NCI-H82 (cell line): ENCODE results near the gene RORC.
"Not testable (repeated sequence)": the region's sequence is repeated elsewhere in the genome, so short reads cannot be mapped to it uniquely, and the experiment has no call there.

Source experiments
- DNase-seq: peaks from one replicate; lab custom pipeline; 2025; lab: John Stamatoyannopoulos, UW

RORC gene

GRCh38 chr1:151805066-151805820 lies 26.4 kb downstream of the RORC start, which contains the start of gene LINGO4:
LINGO4 (minus strand) TSS chr1:151805419; CDS start chr1:151802704, 2,715 bp downstream.
- no peak for DNase-seq

DNA sequence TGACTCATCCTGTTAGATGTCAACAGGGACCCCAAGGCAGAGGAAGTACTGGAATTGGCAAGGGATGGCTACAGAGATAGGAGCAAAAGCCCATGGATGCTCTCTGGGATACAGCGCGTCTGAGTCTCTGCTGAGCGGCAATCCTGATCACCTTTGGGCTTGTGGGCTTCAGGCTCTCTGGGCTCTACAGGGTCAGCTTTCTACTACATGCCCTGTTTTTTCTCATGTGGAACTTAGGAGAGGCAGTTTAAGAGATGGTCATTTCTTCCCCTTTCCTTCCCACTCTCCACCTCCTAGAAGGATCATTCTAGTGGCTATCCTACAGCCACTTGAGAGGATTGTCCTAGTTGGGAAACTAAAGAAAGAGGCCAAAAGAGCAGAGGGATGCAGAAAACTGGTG lies 27.7 kb downstream of the RORC start:
- DNase-seq: no peak

GRCh38 chr1:151803164-151803563 lies 28.4 kb downstream of the RORC start:
- no peak for DNase-seq

- DNase-seq: no peak
Observed at GRCh38 chr1:151802372-151802771, 29.2 kb downstream of the RORC start.

DNA sequence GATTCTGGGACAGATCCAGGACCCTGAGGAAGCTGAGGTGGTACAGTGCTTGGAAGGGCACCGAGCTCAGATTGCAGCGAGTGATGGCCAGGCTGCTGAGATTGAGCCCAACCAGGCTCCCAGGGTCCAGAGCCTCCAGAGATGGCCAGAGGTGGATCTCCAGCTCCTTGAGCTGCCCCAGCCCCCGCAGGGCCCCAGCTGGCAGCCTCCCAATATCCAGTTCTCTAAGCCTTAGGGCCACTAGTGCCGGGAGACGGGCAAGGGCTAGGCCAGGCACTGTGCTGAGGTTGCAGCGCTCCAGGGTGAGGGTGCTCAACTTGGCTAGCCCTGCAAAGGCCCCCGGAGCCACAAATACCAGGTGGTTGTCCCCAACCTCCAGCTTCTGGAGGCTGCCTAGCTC lies 29.8 kb downstream of the RORC start:
- no peak for DNase-seq

DNA sequence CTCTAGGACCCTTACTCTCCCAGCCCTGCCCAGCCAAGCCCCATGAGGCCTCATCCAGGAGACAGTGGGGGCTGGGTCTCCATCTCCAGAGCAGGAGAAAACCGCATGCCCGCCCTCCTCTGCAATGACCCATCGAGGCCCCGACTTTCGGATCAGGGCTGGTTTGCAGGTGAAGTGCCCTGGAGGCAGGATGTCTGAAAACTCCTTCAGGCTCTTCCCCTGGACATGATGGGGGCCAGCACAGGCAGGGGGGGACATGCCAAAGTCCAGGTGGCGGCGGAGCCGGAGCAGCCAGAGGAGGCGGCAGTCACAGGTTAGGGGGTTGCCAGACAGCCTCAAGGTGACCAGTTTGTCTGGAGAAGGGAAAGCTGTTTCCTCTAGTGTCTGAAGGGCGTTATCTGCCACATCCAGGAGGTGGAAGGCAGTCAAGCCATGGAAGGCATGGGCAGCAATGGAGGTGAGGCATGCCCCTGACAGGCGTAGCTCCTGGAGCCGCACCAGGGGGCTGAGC lies 30.2 kb downstream of the RORC start:
- DNase-seq: no peak

DNA sequence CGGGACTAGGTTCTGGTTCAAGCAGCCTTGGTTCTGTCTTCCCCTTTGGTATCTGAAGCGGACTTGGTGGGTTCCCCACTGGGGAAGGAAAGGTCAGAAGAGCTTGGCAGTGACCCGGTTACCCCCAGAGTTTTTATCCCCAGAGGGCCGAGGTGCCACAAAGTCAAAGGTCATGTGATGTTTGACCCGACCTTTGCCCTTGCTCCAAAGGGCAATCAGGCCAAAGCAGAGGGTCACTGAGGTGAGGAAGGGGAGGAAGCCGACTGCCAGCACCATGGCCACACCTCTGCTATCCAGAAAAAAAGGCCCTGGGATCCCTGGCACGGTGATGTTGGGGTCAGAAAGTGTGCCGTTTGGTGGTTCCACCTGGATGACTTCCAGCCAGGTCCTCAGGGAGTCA lies 30.8 kb downstream of the RORC start:
- no peak for DNase-seq

GRCh38 chr1:151799179-151800022 lies 32.2 kb downstream of the RORC start:
- peak; percentile 39 for DNase-seq

DNA sequence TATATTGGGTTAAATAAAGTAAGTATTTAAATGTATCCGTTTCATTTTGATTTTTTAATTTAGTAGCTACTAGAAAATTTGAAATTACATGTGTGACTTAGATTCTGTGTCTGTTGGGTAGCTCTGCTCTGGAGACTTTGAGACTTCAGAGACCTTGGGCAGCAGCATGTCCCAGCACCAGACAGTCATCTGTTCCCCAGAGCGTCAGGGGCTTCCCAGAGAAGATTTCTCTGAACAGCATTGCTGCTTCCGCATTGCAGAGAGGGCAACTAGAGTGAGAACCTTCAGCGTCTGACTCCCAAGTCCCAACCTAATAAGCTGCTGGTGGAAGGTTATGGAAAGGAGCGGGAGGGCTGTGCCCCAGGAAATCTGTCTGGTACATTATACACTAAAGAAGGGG lies 33.0 kb downstream of the RORC start:
- DNase-seq: no peak

DNA sequence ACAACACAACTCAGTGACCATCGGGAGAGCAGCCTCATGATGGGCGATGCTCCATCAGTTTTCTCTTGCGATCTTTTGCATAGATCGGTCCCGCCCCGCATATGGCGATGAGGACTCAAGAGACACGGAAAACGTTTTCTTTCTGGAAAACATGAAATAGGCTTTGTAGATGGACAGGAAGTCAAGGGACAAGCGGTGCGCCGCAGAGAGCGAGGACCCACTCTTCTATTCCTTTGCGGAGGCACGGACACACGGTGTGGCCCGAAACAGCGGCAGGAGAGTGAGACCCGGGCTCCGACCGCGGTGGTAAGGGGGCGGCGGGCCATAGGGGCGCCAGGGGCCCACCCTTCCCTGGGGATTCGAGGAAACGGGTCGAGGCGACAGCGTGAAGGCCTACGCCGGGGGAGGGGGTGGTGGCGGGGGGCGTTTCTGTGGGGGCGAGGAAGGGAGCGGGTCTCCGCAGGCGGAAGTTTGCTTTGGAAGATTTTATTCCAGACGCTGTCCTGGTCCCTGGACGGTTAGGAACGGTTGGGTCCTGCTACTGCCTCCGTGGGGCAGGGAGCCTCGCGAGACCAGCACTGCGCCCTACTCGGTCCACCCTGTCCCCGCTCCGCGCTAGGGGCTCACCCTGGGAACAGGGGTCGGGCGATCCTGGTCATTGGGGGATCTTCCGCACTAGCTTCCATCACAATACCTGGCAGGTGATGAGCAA lies 40.5 kb downstream of the RORC start:
- peak; percentile 74 for DNase-seq

- DNase-seq: peak; percentile 100
Observed at GRCh38 chr1:151790071-151790939, 41.3 kb downstream of the RORC start, which contains the start of gene TDRKH. TDRKH (minus strand) TSS chr1:151790500; CDS start chr1:151783022, 7,478 bp downstream.

DNA sequence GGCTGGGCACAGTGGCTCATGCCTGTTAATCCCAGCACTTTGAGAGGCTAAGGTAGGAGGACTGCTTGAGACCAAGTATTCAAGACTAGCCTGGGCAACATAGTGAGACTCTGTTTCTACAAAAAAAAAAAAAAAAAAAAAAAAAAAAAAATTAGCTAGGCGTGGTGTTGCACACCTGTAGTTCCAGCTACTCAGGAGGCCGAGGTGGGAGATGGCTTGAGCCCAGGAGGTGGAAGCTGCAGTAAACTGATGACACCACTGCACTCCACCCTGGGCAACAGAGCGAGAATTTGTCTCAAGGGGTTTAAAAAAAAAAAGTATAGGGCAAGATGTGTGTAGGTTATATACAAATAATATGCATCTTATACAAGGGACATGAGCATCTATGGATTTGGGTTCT lies 43.9 kb downstream of the RORC start:
- no peak for DNase-seq

- no peak for DNase-seq
Observed at GRCh38 chr1:151783796-151784195, 47.8 kb downstream of the RORC start.

GRCh38 chr1:151782741-151783140 lies 48.9 kb downstream of the RORC start:
- DNase-seq: no peak

GRCh38 chr1:151782026-151782425 lies 49.6 kb downstream of the RORC start:
- DNase-seq: not testable (repeated sequence)

- not testable (repeated sequence) for DNase-seq
Observed at GRCh38 chr1:151780736-151781135, 50.9 kb downstream of the RORC start.

- no peak for DNase-seq
Observed at GRCh38 chr1:151779852-151780251, 51.8 kb downstream of the RORC start.

DNA sequence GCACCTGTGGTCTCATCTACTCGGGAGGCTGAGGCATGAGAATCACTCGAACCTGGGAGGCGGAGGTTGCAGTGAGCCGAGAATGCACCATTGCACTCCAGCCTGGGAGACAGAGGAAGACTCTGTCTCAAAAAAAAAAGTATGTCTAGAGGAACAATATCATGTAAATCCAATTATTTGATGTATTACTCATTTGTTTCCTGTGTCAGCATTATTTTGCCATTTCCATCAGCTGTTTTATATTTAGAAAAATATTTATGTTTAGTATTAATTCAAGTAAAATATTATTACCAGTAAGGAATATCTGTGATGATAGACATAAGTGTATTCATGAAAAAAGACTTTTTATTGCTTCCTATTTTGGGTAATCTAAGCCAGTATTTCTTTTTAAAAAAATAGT lies 54.3 kb downstream of the RORC start:
- DNase-seq: no peak

GRCh38 chr1:151776665-151777062 lies 54.9 kb downstream of the RORC start:
- no peak for DNase-seq

DNA sequence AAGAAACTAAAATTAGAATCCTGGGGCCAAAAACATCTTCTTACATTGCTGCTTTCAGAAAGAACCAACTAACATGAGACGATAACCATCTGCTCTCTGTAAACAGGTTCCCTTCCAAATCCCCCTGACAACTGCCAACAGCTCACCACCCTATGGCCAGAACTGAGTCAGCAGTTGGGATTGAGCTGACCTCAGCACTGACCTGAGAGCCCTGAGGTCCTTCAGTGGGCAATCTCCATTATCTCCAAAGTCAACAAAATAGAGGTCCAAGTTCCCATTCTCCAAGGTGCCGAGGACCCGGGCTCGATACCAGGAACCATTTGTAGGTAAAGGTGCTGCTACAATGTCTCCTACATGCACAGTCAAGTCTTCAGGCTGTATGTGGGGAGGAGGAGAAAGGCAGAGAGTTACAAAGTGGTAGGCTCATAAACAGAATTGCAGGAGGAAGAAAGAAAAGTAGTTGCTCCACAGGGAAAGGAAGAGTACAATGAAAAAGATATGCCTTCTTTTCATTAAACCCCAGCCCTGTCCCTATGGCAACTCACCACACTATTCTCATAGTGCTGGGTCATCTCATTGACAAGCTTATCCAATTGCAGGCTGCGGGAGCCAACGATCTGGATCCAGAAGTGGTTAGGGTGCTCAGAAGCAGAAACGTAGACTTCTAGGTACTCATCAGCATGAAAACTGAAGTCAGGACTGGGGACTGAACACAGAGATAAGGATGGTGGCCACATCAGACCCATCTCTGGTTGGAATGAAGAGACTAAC lies 55.5 kb downstream of the RORC start:
- DNase-seq: no peak
